ENCODE data around the gene GGTA1. TPM values are rescaled to one million over a fixed set of nuclear protein-coding genes. Genes with fewer than 3 reads are reported as not detected.

Gene GGTA1
- polyA plus RNA-seq, 1 donor = 8.8 TPM

DNA sequence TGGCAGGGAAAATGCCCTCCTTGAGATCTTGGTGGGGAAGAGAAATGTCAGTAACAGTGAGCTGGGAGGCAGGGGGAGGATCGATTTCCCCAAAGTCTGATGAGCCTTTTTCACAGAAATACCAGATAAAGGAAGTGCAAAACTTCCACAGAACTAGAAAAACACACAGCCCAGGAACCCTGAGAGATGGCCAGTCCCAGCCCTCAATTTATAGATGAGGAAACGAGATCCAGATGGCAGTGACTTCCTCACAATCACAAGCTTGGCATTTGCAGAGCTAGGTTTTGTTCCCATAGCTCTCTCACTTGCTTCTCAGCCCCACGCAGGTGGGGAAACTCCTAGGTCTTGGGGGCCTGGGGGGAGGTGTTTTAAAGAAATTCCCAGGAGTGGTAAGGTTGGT lies 3.8 kb upstream of the GGTA1 start:
- no CpG with 5 or more reads among the region's 3 CpGs for WGBS (ENCODE audit: insufficient coverage, low lambda C conversion rate)
- H3K27ac ChIP-seq (ENCODE audit: low read length) = no peak overlapping the region

DNA sequence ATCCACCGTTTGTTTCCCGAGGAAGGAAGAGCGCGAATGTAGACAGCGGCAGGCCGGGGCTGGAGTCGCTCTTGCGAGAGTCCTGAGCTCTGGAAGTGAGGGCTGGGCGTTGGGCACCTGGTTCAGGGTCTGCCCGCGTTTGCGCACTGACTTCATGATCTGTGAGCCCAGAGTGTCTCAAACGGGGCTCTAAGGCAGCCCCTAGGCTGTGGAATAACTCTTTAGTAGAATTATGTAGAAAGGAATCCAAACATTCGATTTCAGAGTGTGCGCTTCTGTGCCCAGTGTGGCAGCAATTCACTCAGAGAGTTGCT lies 478 bp upstream of the GGTA1 start:
- H3K9me3 ChIP-seq (ENCODE audit: control insufficient read depth, low read depth, low read length) = no peaks in the 10 kb centered on the region
- peaks cover 17% of the 10 kb centered on the region for H3K4me1 ChIP-seq (ENCODE audit: control insufficient read depth, insufficient read depth, low read length)
- WGBS (ENCODE audit: insufficient coverage, low lambda C conversion rate) = no CpG with 5 or more reads among the region's 15 CpGs
- DNase-seq = no peak
- peaks cover 48% of the 10 kb centered on the region for H3K27me3 ChIP-seq (ENCODE audit: control insufficient read depth, insufficient read depth, low read length)
- no peaks in the 10 kb centered on the region for H3K36me3 ChIP-seq (ENCODE audit: control insufficient read depth, insufficient read depth, low read length)
- peak overlapping the region; percentile 39 for H3K4me3 ChIP-seq (ENCODE audit: low read length)
- no peak overlapping the region for H3K27ac ChIP-seq (ENCODE audit: low read length)

More for the DNA sequence above, 3.8 kb upstream of the GGTA1 start:
- H3K4me1 ChIP-seq (ENCODE audit: control insufficient read depth, insufficient read depth, low read length) = peaks cover 16% of the 10 kb centered on the region
- DNase-seq = no peak
- no peak overlapping the region for H3K4me3 ChIP-seq (ENCODE audit: low read length)
- H3K27me3 ChIP-seq (ENCODE audit: control insufficient read depth, insufficient read depth, low read length) = peaks cover 41% of the 10 kb centered on the region
- no peaks in the 10 kb centered on the region for H3K36me3 ChIP-seq (ENCODE audit: control insufficient read depth, insufficient read depth, low read length)
- H3K9me3 ChIP-seq (ENCODE audit: control insufficient read depth, low read depth, low read length) = no peaks in the 10 kb centered on the region

DNA sequence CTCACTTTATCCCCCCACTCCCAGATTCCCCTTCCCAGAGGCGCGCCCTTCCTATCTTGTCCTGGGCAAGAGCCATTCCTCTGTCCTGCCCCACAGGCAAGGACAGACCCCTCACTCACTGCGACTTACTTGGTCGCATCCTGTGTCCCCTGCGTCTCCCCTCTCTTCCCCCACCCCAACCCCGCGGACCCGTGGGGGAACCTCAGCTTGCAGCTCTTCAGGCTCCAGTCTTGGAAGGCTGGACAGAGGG lies 542 bp downstream of the GGTA1 start:
- whole genome bisulfite sequencing (ENCODE audit: insufficient coverage, low lambda C conversion rate) = no CpG with 5 or more reads among the region's 8 CpGs
- DNase-seq = no peak
- no peaks in the 10 kb centered on the region for H3K9me3 ChIP-seq (ENCODE audit: control insufficient read depth, low read depth, low read length)
- H3K36me3 ChIP-seq (ENCODE audit: control insufficient read depth, insufficient read depth, low read length) = no peaks in the 10 kb centered on the region
- peaks cover 17% of the 10 kb centered on the region for H3K4me1 ChIP-seq (ENCODE audit: control insufficient read depth, insufficient read depth, low read length)
- no peak overlapping the region for H3K27ac ChIP-seq (ENCODE audit: low read length)
- H3K4me3 ChIP-seq (ENCODE audit: low read length) = peak overlapping the region; percentile 35
- peaks cover 48% of the 10 kb centered on the region for H3K27me3 ChIP-seq (ENCODE audit: control insufficient read depth, insufficient read depth, low read length)

DNA sequence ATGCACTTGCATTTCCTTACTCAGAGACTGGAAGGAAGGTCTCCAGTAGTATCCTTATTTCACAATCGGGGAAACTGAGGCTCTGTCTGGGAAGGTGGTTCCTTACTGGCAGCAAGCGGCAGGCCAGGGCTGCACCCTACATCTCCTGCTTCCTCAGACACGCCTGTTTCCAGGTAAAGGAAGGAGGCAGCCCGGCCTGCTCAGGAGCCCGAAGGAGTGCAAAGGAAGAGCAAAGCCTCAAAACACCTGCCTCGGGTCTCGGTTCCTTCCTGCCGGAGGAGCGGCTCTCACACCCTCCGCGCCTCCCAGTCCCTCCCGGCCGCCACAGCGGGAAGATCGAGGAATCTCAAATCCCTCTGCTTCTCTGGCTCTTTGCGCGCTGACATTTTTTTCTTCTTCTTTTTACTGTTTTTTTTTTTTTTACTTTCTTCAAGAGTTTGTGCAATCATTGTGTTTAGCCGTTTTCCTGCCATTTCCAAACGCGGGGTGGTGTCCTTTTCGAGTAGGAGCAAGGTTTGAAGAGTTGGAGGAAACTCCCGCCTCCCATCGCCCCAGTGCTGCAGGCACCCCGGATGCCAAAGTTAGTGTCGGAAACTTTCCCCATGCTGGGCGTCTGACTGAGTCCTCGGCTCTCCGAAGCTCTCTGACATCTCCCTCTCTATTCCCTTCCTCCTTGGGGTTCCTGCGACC lies 1.0 kb downstream of the GGTA1 start:
- peaks cover 46% of the 10 kb centered on the region for H3K27me3 ChIP-seq (ENCODE audit: control insufficient read depth, insufficient read depth, low read length)
- H3K36me3 ChIP-seq (ENCODE audit: control insufficient read depth, insufficient read depth, low read length) = no peaks in the 10 kb centered on the region
- peaks cover 17% of the 10 kb centered on the region for H3K4me1 ChIP-seq (ENCODE audit: control insufficient read depth, insufficient read depth, low read length)
- H3K9me3 ChIP-seq (ENCODE audit: control insufficient read depth, low read depth, low read length) = no peaks in the 10 kb centered on the region
- H3K4me3 ChIP-seq (ENCODE audit: low read length) = peak overlapping the region; percentile 35
- DNase-seq = peak in 1 of 2 donors; percentile 26
- no peak overlapping the region for H3K27ac ChIP-seq (ENCODE audit: low read length)
- WGBS (ENCODE audit: insufficient coverage, low lambda C conversion rate) = 8% methylated on average over 2 of the region's 29 CpGs

DNA sequence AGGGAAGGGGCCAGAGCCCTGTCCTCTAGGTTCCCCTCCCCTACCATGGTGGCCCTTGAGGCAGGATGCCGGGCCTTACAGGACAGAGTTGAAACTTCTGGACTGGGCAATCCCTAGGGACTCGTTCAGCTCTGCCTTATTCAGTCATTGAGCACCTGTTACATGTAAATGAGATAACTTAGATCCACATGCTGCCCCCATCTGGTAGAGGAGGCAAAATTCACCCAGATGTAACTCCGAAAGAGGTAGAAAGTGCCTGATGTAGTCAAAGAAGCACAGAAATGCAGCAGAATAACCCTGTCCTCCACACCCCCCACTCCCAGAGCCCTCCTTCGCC lies 1.5 kb downstream of the GGTA1 start:
- peak overlapping the region; percentile 35 for H3K4me3 ChIP-seq (ENCODE audit: low read length)
- no peaks in the 10 kb centered on the region for H3K36me3 ChIP-seq (ENCODE audit: control insufficient read depth, insufficient read depth, low read length)
- DNase-seq = peak; percentile 53 to 70
- H3K9me3 ChIP-seq (ENCODE audit: control insufficient read depth, low read depth, low read length) = no peaks in the 10 kb centered on the region
- no peak overlapping the region for H3K27ac ChIP-seq (ENCODE audit: low read length)
- WGBS (ENCODE audit: insufficient coverage, low lambda C conversion rate) = no CpG with 5 or more reads among the region's 4 CpGs
- peaks cover 41% of the 10 kb centered on the region for H3K27me3 ChIP-seq (ENCODE audit: control insufficient read depth, insufficient read depth, low read length)
- H3K4me1 ChIP-seq (ENCODE audit: control insufficient read depth, insufficient read depth, low read length) = peaks cover 17% of the 10 kb centered on the region

DNA sequence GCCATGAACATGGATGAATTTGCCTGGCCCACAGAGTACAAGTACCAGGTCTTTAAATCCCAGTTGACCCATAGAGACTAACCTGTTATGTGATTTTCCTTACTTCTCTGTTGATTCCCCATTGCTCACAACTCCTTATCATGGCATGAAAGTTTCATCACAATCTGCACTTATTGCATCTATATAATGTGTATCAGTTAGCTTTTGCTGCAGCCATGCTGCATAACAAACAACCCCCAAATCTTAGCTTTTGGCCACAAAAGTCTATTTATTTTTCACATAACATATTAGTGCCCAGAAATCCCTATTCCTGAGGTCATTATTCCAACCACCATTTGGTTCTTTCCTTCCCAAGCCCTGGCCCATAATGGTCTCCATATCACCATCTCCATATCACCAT lies 3.7 kb downstream of the GGTA1 start:
- H3K36me3 ChIP-seq (ENCODE audit: control insufficient read depth, insufficient read depth, low read length) = no peaks in the 10 kb centered on the region
- H3K4me1 ChIP-seq (ENCODE audit: control insufficient read depth, insufficient read depth, low read length) = peaks cover 17% of the 10 kb centered on the region
- no peak overlapping the region for H3K27ac ChIP-seq (ENCODE audit: low read length)
- H3K4me3 ChIP-seq (ENCODE audit: low read length) = no peak overlapping the region
- H3K9me3 ChIP-seq (ENCODE audit: control insufficient read depth, low read depth, low read length) = no peaks in the 10 kb centered on the region
- peaks cover 39% of the 10 kb centered on the region for H3K27me3 ChIP-seq (ENCODE audit: control insufficient read depth, insufficient read depth, low read length)
- DNase-seq = no peak

DNA sequence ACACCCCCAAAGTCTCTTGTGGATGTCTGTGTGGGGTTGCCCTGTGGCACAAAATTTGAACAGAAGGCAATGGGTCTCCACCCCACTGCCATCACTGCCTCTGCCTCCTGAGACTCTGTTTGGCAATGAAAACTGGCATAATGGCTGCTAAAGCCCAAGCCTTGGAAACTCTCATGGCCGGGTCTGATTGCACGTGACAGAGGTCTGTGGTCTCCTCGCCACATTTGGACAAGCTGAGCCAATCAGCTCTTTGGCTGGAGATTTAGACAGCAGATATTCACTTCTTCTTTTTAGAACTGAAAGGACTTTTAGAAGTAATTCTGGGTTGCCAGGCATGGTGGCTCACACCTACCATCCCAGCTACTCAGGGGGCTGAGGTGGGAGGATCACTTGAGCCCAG lies 5.5 kb downstream of the GGTA1 start:
- no CpG with 5 or more reads among the region's 3 CpGs for WGBS (ENCODE audit: insufficient coverage, low lambda C conversion rate)

DNA sequence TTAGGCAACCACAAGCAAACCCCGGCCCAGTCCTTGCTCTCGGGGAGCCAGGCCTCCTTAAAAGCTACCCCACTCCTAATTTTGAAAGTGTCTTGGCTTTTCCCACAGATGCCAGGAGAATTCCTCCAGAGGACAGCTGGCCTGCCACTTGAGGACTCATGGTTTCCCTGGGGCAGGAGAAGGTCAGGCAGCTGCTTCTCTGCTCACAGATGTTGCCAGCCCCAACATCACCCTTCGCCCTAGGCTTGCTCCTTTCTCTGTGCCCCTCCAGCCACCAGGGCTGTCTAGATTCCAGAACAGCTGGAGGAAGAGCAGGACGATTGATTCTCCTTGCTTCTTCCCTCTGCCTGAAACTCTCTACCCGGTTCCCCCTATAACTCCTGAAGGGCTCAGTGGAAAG lies 8.5 kb downstream of the GGTA1 start:
- H3K27ac ChIP-seq (ENCODE audit: low read length) = no peak overlapping the region
- H3K9me3 ChIP-seq (ENCODE audit: control insufficient read depth, low read depth, low read length) = no peaks in the 10 kb centered on the region
- WGBS (ENCODE audit: insufficient coverage, low lambda C conversion rate) = no CpG with 5 or more reads among the region's 5 CpGs
- H3K4me3 ChIP-seq (ENCODE audit: low read length) = no peak overlapping the region
- no peak for DNase-seq
- H3K36me3 ChIP-seq (ENCODE audit: control insufficient read depth, insufficient read depth, low read length) = no peaks in the 10 kb centered on the region
- H3K27me3 ChIP-seq (ENCODE audit: control insufficient read depth, insufficient read depth, low read length) = peaks cover under 1% of the 10 kb centered on the region
- H3K4me1 ChIP-seq (ENCODE audit: control insufficient read depth, insufficient read depth, low read length) = no peaks in the 10 kb centered on the region

More for the DNA sequence above, 5.5 kb downstream of the GGTA1 start:
- H3K36me3 ChIP-seq (ENCODE audit: control insufficient read depth, insufficient read depth, low read length) = no peaks in the 10 kb centered on the region
- peaks cover 22% of the 10 kb centered on the region for H3K27me3 ChIP-seq (ENCODE audit: control insufficient read depth, insufficient read depth, low read length)
- DNase-seq = no peak
- H3K27ac ChIP-seq (ENCODE audit: low read length) = no peak overlapping the region
- no peaks in the 10 kb centered on the region for H3K9me3 ChIP-seq (ENCODE audit: control insufficient read depth, low read depth, low read length)
- H3K4me1 ChIP-seq (ENCODE audit: control insufficient read depth, insufficient read depth, low read length) = peaks cover 8% of the 10 kb centered on the region
- no peak overlapping the region for H3K4me3 ChIP-seq (ENCODE audit: low read length)

DNA sequence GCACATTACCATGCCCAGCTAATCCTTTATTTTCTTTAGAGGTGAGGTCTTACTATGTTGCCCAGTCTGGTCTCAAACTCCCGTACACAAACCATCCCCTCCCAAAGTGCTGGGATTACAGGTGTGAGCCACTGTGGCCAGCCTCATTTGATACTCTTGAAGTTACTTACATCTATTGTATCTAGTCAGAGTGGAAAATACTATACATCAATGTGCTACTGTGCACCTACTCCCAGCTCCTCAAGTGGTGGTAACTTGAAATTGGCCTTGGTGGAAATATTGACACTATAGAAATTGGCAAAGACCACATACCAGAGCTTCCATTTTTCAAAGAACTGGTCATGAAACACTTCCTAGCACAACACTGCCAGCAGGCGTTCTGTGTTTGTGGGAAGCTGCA lies 10.3 kb downstream of the GGTA1 start:
- no peaks in the 10 kb centered on the region for H3K36me3 ChIP-seq (ENCODE audit: control insufficient read depth, insufficient read depth, low read length)
- no peak overlapping the region for H3K4me3 ChIP-seq (ENCODE audit: low read length)
- no peak overlapping the region for H3K27ac ChIP-seq (ENCODE audit: low read length)
- no peaks in the 10 kb centered on the region for H3K9me3 ChIP-seq (ENCODE audit: control insufficient read depth, low read depth, low read length)
- WGBS (ENCODE audit: insufficient coverage, low lambda C conversion rate) = 100% methylated on average over 1 of the region's 2 CpGs
- no peaks in the 10 kb centered on the region for H3K4me1 ChIP-seq (ENCODE audit: control insufficient read depth, insufficient read depth, low read length)
- no peaks in the 10 kb centered on the region for H3K27me3 ChIP-seq (ENCODE audit: control insufficient read depth, insufficient read depth, low read length)
- DNase-seq = no peak

DNA sequence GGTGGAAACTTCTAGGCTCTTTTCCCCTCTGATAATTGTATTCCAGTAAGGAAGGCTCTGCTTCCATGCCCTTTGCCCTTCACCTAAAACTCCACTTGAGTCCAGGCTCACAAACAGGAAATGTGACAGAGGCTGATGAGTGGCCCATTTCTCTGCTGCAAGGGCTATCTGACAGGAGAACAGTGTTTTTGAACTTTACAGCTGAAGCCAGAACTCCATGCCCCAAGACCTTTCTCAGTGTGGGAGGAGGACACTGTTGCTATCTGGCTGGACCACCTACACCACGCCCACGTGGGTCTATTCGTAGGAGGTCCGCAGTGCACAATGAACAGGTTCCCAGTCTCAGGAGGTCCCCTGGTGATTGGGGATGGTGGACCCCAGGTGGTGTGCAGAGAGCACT lies 13.6 kb downstream of the GGTA1 start:
- H3K27me3 ChIP-seq (ENCODE audit: control insufficient read depth, insufficient read depth, low read length) = no peaks in the 10 kb centered on the region

DNA sequence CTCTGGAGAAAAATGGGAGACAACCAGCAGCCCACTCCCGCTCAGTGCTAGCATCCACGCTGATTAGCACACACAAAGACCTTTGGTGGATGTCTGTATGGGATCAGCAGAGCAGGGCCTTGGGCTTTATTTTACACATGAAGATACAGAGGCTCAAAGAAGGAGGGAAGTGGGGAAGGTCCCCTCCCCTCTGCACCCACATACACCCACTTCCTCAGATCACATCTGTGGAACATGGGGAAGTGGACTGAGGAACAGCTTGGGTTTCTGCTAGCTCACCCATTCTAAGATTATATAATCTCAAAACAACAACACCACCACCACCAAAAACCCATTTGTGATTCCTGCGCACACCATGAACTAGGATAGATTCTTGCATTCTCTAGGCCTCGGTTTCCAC lies 14.0 kb downstream of the GGTA1 start:
- H3K36me3 ChIP-seq (ENCODE audit: control insufficient read depth, insufficient read depth, low read length) = no peaks in the 10 kb centered on the region
- no peak for DNase-seq
- no peaks in the 10 kb centered on the region for H3K27me3 ChIP-seq (ENCODE audit: control insufficient read depth, insufficient read depth, low read length)
- no CpG with 5 or more reads among the region's 4 CpGs for WGBS (ENCODE audit: insufficient coverage, low lambda C conversion rate)
- H3K27ac ChIP-seq (ENCODE audit: low read length) = no peak overlapping the region
- no peak overlapping the region for H3K4me3 ChIP-seq (ENCODE audit: low read length)
- no peaks in the 10 kb centered on the region for H3K4me1 ChIP-seq (ENCODE audit: control insufficient read depth, insufficient read depth, low read length)
- no peaks in the 10 kb centered on the region for H3K9me3 ChIP-seq (ENCODE audit: control insufficient read depth, low read depth, low read length)

More for the DNA sequence above, 13.6 kb downstream of the GGTA1 start:
- Histone ChIP-seq H3K4me1 (ENCODE audit: control insufficient read depth, insufficient read depth, low read length) (no peaks in the 10 kb centered on the region), H3K36me3 (ENCODE audit: control insufficient read depth, insufficient read depth, low read length) (no peaks in the 10 kb centered on the region), H3K9me3 (ENCODE audit: control insufficient read depth, low read depth, low read length) (no peaks in the 10 kb centered on the region), H3K27ac (ENCODE audit: low read length) (no peak overlapping the region), H3K4me3 (ENCODE audit: low read length) (no peak overlapping the region)
- DNase-seq = no peak
- WGBS (ENCODE audit: insufficient coverage, low lambda C conversion rate) = no CpG with 5 or more reads among the region's 4 CpGs

All from large intestine (tissue), 3 donors.